Measurements from ENCODE around the gene TSPYL4.

DNA sequence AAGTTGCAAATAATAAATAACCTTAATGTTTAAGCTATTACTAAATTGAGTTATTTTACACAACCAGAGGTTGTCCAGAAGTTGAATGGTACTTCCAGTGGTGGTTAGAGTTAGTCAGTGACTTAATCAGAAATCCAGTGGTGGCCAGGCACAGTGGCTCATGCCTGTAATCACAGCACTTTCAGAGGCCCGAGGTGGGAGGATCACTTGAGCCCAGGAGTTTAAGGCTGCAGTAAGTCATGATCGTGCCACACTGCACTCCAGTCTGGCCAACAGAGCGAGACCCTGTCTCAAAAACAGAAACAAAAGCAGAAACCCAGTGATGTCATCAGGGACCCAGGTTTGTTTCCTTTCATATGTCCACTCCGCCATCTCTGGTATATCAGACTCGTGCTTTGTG, 35.0 kb downstream of the TSPYL4 start:
- TF ChIP-seq POLR2A (IDR thresholded peaks at IDR 0.05) (no peak), CTCF (IDR thresholded peaks at IDR 0.05) (no peak)

Measured in heart left ventricle (tissue), 13 donors.